ENCODE data around the gene TXNRD2.

The TXNRD2 gene

DNA sequence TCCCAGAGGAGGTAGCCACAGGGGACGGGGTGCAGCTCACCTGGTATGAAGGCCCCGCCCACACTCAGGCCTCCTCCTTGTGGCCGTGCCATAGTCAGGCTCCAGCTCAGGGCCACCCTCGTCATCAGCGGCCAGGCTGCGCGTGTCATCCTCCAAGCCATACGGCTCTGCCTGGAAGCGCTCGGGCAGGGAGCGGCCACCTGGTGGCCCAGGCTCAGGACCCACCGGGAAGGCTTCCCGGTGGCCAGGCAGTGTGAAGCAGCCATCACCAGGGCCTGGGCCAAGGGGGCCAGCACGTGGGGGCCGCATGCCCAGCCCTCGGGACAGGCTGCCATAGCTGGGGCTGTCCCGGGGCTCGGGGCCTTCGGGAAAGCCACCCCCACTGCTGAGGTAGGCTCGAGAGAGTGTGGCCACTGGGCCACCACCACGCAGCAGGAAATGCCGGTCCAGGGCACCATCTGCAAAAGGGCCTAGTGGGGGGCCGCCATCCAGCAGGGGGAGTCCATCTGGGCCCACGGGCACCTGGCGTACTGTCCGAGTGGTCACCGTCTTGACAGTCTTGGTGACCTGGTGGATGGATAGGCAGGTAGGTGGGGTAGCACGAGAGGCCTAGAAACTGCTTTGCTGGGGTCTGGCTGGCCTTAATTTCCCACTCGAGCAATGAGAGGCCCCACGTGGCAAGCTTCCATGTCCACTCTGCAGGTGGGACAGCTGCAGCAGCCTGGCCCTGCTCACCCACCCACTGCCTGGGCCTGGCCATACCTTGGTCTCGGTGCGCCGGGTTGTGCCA is 39.7 kb upstream of the TXNRD2 start:
- no peak overlapping the region for H3K4me3 ChIP-seq (ENCODE audit: low read depth, low read length)

GRCh38 chr22:19980766-19981165 is 39.1 kb upstream of the TXNRD2 start:
- H3K4me3 ChIP-seq (ENCODE audit: low read depth, low read length), result no peak overlapping the region
- DNase-seq (ENCODE audit: low read depth), result no peak

More for the DNA sequence above, 39.7 kb upstream of the TXNRD2 start:
- no peak for DNase-seq (ENCODE audit: low read depth)

GRCh38 chr22:19979712-19980493 is 38.3 kb upstream of the TXNRD2 start:
- no peak overlapping the region for H3K4me3 ChIP-seq (ENCODE audit: low read depth, low read length)
- no peak for DNase-seq (ENCODE audit: low read depth)

- H3K4me3 ChIP-seq (ENCODE audit: low read depth, low read length), result no peak overlapping the region
- DNase-seq (ENCODE audit: low read depth), result no peak
Observed at GRCh38 chr22:19978748-19979147, 37.1 kb upstream of the TXNRD2 start.

GRCh38 chr22:19977296-19978243 is 36.0 kb upstream of the TXNRD2 start:
- no peak for DNase-seq (ENCODE audit: low read depth)
- H3K4me3 ChIP-seq (ENCODE audit: low read depth, low read length), result no peak overlapping the region

DNA sequence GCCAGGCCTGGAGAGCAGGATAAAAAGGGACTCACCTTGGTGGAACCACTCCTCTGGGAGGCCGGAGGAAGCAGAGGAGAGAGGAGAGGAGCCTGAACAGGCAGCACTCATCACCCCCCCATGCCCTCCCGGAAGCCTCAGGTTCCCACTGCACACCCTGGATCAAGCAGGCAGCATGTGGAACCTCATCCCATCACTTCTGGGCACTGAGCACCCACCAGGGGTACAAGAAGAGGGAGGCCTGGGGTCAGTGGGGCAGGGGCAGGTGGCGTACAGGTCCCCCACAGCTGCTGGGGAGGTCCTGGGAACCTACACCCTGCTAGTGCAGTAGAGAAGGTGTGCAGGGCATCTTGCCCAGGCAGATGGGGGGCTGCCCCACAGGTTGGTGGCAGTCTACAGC is 35.1 kb upstream of the TXNRD2 start:
- no peak overlapping the region for H3K4me3 ChIP-seq (ENCODE audit: low read depth, low read length)
- DNase-seq (ENCODE audit: low read depth), result no peak

- no peak overlapping the region for H3K4me3 ChIP-seq (ENCODE audit: low read depth, low read length)
Observed at GRCh38 chr22:19975707-19976035, 34.1 kb upstream of the TXNRD2 start.

GRCh38 chr22:19974935-19975706 is 33.5 kb upstream of the TXNRD2 start:
- no peak overlapping the region for H3K4me3 ChIP-seq (ENCODE audit: low read depth, low read length)
- no peak for DNase-seq (ENCODE audit: low read depth)

More at GRCh38 chr22:19975707-19976035, 34.1 kb upstream of the TXNRD2 start:
- no peak for DNase-seq (ENCODE audit: low read depth)

- no peak for DNase-seq (ENCODE audit: low read depth)
Observed at GRCh38 chr22:19974268-19974861, 32.7 kb upstream of the TXNRD2 start.

GRCh38 chr22:19973551-19974267 is 32.1 kb upstream of the TXNRD2 start:
- DNase-seq (ENCODE audit: low read depth), result no peak

More at GRCh38 chr22:19974268-19974861, 32.7 kb upstream of the TXNRD2 start:
- no peak overlapping the region for H3K4me3 ChIP-seq (ENCODE audit: low read depth, low read length)

GRCh38 chr22:19972652-19973550 is 31.3 kb upstream of the TXNRD2 start:
- DNase-seq (ENCODE audit: low read depth), result no peak
- H3K4me3 ChIP-seq (ENCODE audit: low read depth, low read length), result no peak overlapping the region

More at GRCh38 chr22:19973551-19974267, 32.1 kb upstream of the TXNRD2 start:
- no peak overlapping the region for H3K4me3 ChIP-seq (ENCODE audit: low read depth, low read length)

DNA sequence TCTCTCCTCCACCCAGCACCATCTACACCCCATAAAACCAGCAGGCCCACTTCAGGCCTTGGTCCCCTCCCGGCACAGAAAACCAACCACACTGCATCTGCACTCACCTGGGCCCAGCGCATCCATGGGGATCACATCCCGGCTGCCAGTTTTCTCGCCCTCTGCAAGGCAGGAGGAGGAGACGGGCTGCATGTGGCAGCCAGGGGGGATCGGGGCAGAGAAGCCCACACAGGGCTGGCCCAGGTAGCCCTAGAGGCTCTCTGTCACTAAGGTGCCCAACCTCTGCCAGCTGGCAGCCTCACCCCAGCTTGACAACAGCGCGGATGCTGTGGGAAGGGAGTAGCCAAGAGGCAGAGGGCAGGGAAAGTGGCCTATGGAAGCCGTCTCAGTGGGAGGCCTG is 30.6 kb upstream of the TXNRD2 start:
- no peak overlapping the region for H3K4me3 ChIP-seq (ENCODE audit: low read depth, low read length)
- no peak for DNase-seq (ENCODE audit: low read depth)

- DNase-seq (ENCODE audit: low read depth), result no peak
- H3K4me3 ChIP-seq (ENCODE audit: low read depth, low read length), result no peak overlapping the region
Observed at GRCh38 chr22:19971276-19972124, 29.9 kb upstream of the TXNRD2 start.

DNA sequence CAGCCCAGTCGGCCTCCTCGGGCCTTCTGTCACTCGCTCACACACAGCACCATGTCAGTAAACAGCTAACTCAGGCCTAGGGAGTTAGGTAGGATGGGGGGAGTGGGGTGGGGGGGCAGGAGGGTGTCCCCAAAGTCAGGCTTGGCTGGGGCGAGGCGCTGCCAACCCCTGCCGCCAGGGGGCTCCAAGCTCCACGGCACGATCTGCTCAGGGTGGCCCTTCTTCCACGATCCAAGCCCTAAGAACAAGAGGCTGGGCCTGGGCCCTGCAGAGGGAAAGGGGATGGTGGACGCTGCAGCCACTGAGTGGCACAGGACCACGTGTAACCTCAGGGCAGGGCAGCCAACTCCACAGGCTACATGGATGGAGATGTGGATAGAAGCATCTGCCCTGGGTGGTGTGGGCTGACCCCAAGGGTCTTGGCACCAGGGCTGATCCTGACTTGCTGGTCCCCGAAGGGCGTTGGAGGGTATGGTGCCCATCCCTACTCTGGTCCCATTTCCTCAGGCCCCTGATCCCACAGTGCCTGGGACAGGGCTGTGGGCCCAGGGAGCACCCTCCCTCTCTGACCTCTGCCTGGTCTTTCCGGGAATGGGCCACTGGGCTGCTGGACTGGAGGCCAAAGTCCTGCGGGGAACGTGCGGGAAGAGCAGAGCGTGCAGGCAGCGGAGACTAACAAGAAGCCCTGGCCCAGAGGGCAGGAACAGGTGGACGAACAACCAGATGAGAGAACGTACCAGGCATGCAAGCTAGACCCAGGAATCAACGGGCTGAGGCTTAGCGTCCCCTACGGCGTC is 29.1 kb upstream of the TXNRD2 start:
- H3K4me3 ChIP-seq (ENCODE audit: low read depth, low read length), result no peak overlapping the region
- DNase-seq (ENCODE audit: low read depth), result no peak

GRCh38 chr22:19970031-19970478 is 28.4 kb upstream of the TXNRD2 start:
- no peak for DNase-seq (ENCODE audit: low read depth)
- no peak overlapping the region for H3K4me3 ChIP-seq (ENCODE audit: low read depth, low read length)

Measured in skeletal muscle cell (primary cell).